ENCODE results near the gene PPP6R3. TPM values are rescaled to one million over a fixed set of nuclear protein-coding genes. Genes with fewer than 3 reads are reported as not detected.
"Not testable (repeated sequence)": the region's sequence is repeated elsewhere in the genome, so short reads cannot be mapped to it uniquely, and the experiment has no call there.

PPP6R3 gene
- total and polyA plus RNA-seq, 10 of the 15 experiments (the other 5 are each of a cell fraction or from before 2014, with no cell fraction given): 12.4 to 123 (median 74.1) TPM

DNA sequence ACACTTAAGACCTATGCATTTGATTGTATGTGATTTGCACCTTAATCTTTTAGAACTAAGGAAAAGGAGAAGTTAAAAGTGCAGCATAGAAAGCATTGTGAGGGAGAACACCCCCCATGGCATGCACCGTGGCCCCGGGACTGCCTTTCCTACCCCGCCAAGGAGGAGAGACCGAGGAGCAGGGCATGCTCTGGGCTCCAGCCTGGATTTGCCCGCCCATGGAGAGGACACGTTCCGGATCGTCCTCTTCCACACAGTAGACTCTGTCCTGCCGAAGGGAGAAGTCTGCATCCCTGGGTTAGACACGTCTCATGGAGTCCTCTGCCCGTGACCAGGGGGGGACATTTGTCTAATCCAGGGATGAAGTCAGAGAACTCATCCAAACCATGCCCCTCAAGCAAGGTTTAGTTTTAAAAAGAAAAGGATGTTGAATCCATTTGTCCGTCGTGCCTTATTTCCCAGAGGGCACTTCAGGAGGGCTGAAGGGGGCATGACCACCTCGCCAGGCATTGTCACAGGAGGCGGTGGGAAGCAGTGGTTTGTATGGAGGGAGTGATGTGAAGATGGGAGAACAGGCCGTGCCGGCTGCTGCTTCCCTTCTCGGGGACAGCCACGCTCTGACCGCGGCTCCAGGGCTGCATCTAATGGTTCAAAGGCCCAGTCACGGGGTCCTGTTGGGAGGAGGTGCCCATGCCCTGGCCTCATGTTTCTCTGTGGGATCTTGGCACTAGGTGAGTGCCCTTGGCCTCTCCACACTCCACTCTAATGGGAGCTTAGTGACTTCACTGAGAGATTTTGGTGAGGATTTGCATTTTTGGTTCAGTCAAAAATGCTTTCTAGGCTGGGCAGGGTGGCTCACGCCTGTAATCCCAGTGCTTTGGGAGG lies 157.6 kb downstream of the PPP6R3 start (continued):
- no peak for TF ChIP-seq RBBP5 (conservative IDR thresholded peaks at IDR 0.05)
- no peak for TF ChIP-seq RELA (IDR thresholded peaks at IDR 0.05; ENCODE audit: borderline replicate concordance, partially characterized antibody)
- TF ChIP-seq SREBF1 (IDR thresholded peaks at IDR 0.05; ENCODE audit: low read length): no peak
- no peak for TF ChIP-seq NFXL1 (IDR thresholded peaks at IDR 0.05; ENCODE audit: borderline replicate concordance)
- no peak for TF ChIP-seq SIX5 (IDR thresholded peaks at IDR 0.05; ENCODE audit: low read depth, low read length, severe bottlenecking)

GRCh38 chr11:68621826-68622225 lies 161.3 kb downstream of the PPP6R3 start:
- H3K27me3 ChIP-seq (replicated peaks in 1 of 2; ENCODE audit: control insufficient read depth in 2 of 2, insufficient read depth in 2 of 2, low read length in 1 of 2): no peaks in the 10 kb centered on the region
- TF ChIP-seq ATF7 (IDR thresholded peaks at IDR 0.05; ENCODE audit: low read depth) (no peak), ASH2L (IDR thresholded peaks at IDR 0.05; ENCODE audit: borderline replicate concordance, low read depth) (no peak), TBL1XR1 (IDR thresholded peaks at IDR 0.05; ENCODE audit: low read depth, low read length) (no peak), NFXL1 (IDR thresholded peaks at IDR 0.05; ENCODE audit: borderline replicate concordance) (no peak), MTA2 (IDR thresholded peaks at IDR 0.05; ENCODE audit: low read depth) (no peak), SRF (IDR thresholded peaks at IDR 0.05; ENCODE audit: low read depth in 2 of 2, low read length in 2 of 2) (no peak), NFIC (IDR thresholded peaks at IDR 0.05; ENCODE audit: low read depth, low read length) (no peak), ZNF687 (IDR thresholded peaks at IDR 0.05) (no peak)
- H3K4me2 ChIP-seq (ENCODE audit: control insufficient read depth, insufficient read depth): no peak overlapping the region
- ChIA-PET RAD21 (ENCODE audit: unreplicated experiment) (no interaction called here), POLR2A (no interaction called here), SMC1A (ENCODE audit: uncharacterized antibody, unreplicated experiment) (no interaction called here), CTCF (no interaction called here)
- intact Hi-C loops (cut with micrococcal nuclease; ENCODE audit: unreplicated experiment) (no loop called here), in situ Hi-C loops (cut with MboI) (no loop called here)
- no TSS peak for BruUV-seq (replicated peaks)
- no peaks in the 10 kb centered on the region for H3K79me2 ChIP-seq (ENCODE audit: control insufficient read depth, insufficient read depth, low read length)
- H2AFZ ChIP-seq (ENCODE audit: control insufficient read depth, low read depth, low read length): no peak overlapping the region
- ATAC-seq (no peak), FAIRE-seq (no peak), DNase-seq (ENCODE audit: low read depth, low spot score) (no peak)
- no peaks in the 10 kb centered on the region for H3K36me3 ChIP-seq (ENCODE audit: control insufficient read depth in 2 of 2, insufficient read depth in 2 of 2, low read length in 1 of 2)
- no peaks in the 10 kb centered on the region for H3K4me1 ChIP-seq (ENCODE audit: control insufficient read depth, insufficient read depth, low read length)
- WGBS (ENCODE audit: insufficient coverage, insufficient replicate concordance, low lambda C conversion rate, missing lambda C conversion rate): 63% methylated on average over 2 of the region's 2 CpGs
- no peak overlapping the region for H3K4me3 ChIP-seq
- H3K27ac ChIP-seq (ENCODE audit: control insufficient read depth, insufficient read depth): no peak overlapping the region
- H3K9me3 ChIP-seq (replicated peaks; ENCODE audit: control insufficient read depth, insufficient read depth, low read length): no peaks in the 10 kb centered on the region
- no peak overlapping the region for H3K9ac ChIP-seq (ENCODE audit: control insufficient read depth, insufficient read depth, low read length)
- no peaks in the 10 kb centered on the region for H4K20me1 ChIP-seq (ENCODE audit: control insufficient read depth, insufficient read depth)

GRCh38 chr11:68623706-68624105 lies 163.2 kb downstream of the PPP6R3 start:
- H3K4me2 ChIP-seq (ENCODE audit: control insufficient read depth, insufficient read depth); H2AFZ ChIP-seq (ENCODE audit: control insufficient read depth, low read depth, low read length); FAIRE-seq; H3K4me1 ChIP-seq (ENCODE audit: control insufficient read depth, insufficient read depth, low read length); in situ Hi-C loops (cut with MboI); H3K9ac ChIP-seq (ENCODE audit: control insufficient read depth, insufficient read depth, low read length); DNase-seq (ENCODE audit: low read depth, low spot score); H3K27ac ChIP-seq (ENCODE audit: control insufficient read depth, insufficient read depth); H3K79me2 ChIP-seq (ENCODE audit: control insufficient read depth, insufficient read depth, low read length); CTCF ChIA-PET; RAD21 ChIA-PET (ENCODE audit: unreplicated experiment); SMC1A ChIA-PET (ENCODE audit: uncharacterized antibody, unreplicated experiment); H4K20me1 ChIP-seq (ENCODE audit: control insufficient read depth, insufficient read depth); H3K9me3 ChIP-seq (replicated peaks; ENCODE audit: control insufficient read depth, insufficient read depth, low read length); intact Hi-C loops (cut with micrococcal nuclease; ENCODE audit: unreplicated experiment); POLR2A ChIA-PET; ATAC-seq; H3K36me3 ChIP-seq (ENCODE audit: control insufficient read depth in 2 of 2, insufficient read depth in 2 of 2, low read length in 1 of 2); H3K27me3 ChIP-seq (replicated peaks in 1 of 2; ENCODE audit: control insufficient read depth in 2 of 2, insufficient read depth in 2 of 2, low read length in 1 of 2); BruUV-seq (replicated peaks); H3K4me3 ChIP-seq: not testable (repeated sequence)
- 36% methylated on average over 9 of the region's 9 CpGs for WGBS (ENCODE audit: insufficient coverage, insufficient replicate concordance, low lambda C conversion rate, missing lambda C conversion rate)
